NCI-H2081 treated with DMSO at 0.1 percent for 48 hours (cell line): ENCODE data around the gene LMF1.

Experiments used
- DNase-seq: peaks from one replicate; lab custom pipeline; 2025; lab: John Stamatoyannopoulos, UW

Gene LMF1

DNA sequence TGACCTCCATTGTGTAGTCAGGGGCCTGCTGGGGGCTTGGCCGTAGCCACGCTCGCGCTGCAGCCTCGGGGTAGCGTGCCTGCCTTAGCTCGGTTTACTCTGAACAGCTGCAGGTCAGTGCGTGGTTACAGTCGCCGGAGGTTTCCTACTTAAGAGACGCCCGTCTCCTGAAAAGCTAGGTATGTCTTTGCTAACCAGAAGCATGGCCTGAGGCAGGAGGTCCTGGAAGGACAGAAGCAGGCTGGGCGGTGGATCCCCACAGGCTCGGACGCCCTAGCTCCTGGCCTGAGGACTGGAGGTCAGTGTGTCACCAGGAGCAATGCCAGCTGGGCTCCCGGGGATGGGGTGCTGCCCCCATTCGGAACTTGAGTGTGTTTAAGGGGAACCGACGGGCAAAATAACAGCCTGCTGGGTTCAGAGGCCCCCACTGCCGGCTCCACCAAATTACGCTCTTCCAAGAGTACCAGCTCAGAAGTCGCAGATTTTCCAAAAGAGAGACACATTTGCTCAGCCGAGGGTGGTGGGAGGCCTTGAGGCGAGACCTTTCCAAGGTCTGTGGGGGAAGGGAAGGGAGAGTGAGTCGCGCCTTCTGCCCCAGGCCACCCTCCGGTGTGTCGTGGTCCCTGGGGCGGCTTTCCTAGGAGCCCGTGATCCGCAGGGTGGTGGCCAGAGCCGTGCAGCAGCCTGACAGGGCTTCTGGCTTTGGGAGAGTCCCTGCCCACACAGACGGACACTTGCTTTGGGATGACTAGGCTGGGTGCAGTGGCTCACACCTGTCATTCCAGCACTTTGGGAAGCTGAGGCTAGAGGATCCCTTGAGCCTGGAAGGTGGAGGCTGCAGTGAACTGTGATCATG, 166.4 kb downstream of the LMF1 start:
- no peak for DNase-seq

DNA sequence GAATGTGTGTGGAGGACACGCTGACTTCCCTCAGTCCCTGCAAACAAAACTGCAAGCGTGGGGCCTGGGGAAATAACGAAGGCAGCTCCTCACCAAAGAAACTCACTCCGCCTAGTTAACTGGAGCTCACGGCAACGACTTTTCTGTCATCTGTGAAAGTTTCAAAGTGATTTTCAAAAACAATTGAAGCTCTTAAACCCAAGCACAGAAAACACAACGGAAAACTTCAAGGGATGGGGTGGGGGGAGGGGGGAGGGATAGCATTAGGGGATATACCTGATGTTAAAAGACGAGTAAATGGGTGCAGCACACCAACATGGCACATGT, 167.1 kb downstream of the LMF1 start:
- no peak for DNase-seq
